HEK293T (cell line): ENCODE measurements around the gene PROX2.

ENCODE experiments used
- CTCF ChIA-PET: fragments of 350-600 bp; formaldehyde crosslinking; extraction: SDS; loops from one replicate; lab custom pipeline; 2021; ENCODE audit warnings: antibody characterized with exemption, inconsistent platforms; lab: Yijun Ruan, JAX
- POLR2A ChIA-PET: fragments of 350-600 bp; formaldehyde crosslinking; extraction: SDS; loops from one replicate; lab custom pipeline; 2020; ENCODE audit warnings: antibody characterized with exemption, inconsistent platforms; lab: Yijun Ruan, JAX
- DNase-seq: peaks from one replicate; pipeline ENCODE4 v3.0.0; 2012; ENCODE audit warnings: mixed read lengths; ENCODE audit errors: extremely low spot score
- ARNT ChIP-seq: fragments of 450-650 bp; IDR thresholded peaks from 2 replicates; pipeline ENCODE4 v1.6.1; 2017; ENCODE audit warnings: mild to moderate bottlenecking
- BHLHE40 ChIP-seq: fragments of 450-650 bp; IDR thresholded peaks from 2 replicates; pipeline ENCODE4 v1.6.1; 2016; ENCODE audit warnings: mild to moderate bottlenecking, moderate library complexity, borderline replicate concordance
- CTBP1 ChIP-seq: fragments of 450-650 bp; IDR thresholded peaks from 2 replicates; pipeline ENCODE4 v1.6.1; 2016; ENCODE audit warnings: borderline replicate concordance
- ELF4 ChIP-seq: fragments of 450-650 bp; IDR thresholded peaks from 2 replicates; pipeline ENCODE4 v1.6.1; 2017; ENCODE audit warnings: antibody characterized with exemption
- FOXA1 ChIP-seq: fragments of 450-650 bp; IDR thresholded peaks from 2 replicates; pipeline ENCODE4 v1.6.1; 2016; ENCODE audit warnings: mild to moderate bottlenecking
- FOXK2 ChIP-seq: fragments of 450-650 bp; IDR thresholded peaks from 2 replicates; pipeline ENCODE4 v1.6.1; 2016; ENCODE audit warnings: mild to moderate bottlenecking
- FOXM1 ChIP-seq: fragments of 450-650 bp; IDR thresholded peaks from 2 replicates; pipeline ENCODE4 v1.6.1; 2017; ENCODE audit warnings: mild to moderate bottlenecking, borderline replicate concordance
- HDGF ChIP-seq: fragments of 450-650 bp; IDR thresholded peaks from 2 replicates; pipeline ENCODE4 v1.6.1; 2017; ENCODE audit warnings: antibody characterized with exemption, borderline replicate concordance
- L3MBTL2 ChIP-seq: fragments of 450-650 bp; conservative IDR thresholded peaks from 2 replicates; pipeline ENCODE4 v1.6.1; 2016; ENCODE audit warnings: mild to moderate bottlenecking
- LEF1 ChIP-seq: fragments of 450-650 bp; IDR thresholded peaks from 2 replicates; pipeline ENCODE4 v1.6.1; 2017; ENCODE audit warnings: mild to moderate bottlenecking, borderline replicate concordance
- NFRKB ChIP-seq: fragments of 450-650 bp; IDR thresholded peaks from 2 replicates; pipeline ENCODE4 v1.6.1; 2016; ENCODE audit warnings: mild to moderate bottlenecking, moderate library complexity
- PKNOX1 ChIP-seq: fragments of 450-650 bp; IDR thresholded peaks from 2 replicates; pipeline ENCODE4 v1.6.1; 2016
- SP1 ChIP-seq: fragments of 450-650 bp; IDR thresholded peaks from 2 replicates; pipeline ENCODE4 v1.6.1; 2017
- SUZ12 ChIP-seq: fragments of 450-650 bp; IDR thresholded peaks from 2 replicates; pipeline ENCODE4 v1.6.1; 2016; ENCODE audit warnings: mild to moderate bottlenecking
- TARDBP ChIP-seq: fragments of 450-650 bp; IDR thresholded peaks from 2 replicates; pipeline ENCODE4 v1.6.1; 2016
- ZNF384 ChIP-seq: fragments of 450-650 bp; IDR thresholded peaks from 2 replicates; pipeline ENCODE4 v1.6.1; 2016

Gene PROX2

DNA sequence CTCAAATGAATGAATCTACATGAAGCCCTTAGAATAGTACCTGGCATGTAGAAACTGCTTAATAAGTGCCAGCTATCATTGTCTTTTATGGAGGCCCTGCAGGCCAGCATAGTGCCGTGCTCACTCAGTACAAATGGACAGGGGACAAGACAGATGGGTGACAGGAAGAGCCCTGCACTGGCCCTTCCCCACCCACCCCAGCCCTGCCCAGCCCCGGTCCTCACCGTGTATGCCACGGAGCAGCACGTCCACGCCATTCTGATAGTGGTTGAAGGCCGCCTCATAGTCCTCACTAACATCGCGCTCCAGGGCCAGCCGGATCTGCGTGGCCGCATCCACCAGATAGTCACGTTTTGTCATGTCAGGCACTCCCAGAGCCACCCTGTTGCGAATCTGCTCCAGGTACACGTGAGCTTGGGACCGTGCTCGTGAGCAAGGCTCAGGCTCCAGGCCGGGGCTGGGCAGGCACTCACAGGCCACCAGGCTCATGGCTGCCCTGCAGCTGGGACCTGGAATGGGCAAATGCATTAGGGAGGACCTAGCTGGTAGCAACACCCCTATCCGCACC lies 45.2 kb upstream of the PROX2 start:
- no peak for TF ChIP-seq L3MBTL2
- TF ChIP-seq LEF1, result no peak
- TF ChIP-seq FOXM1, result no peak
- TF ChIP-seq PKNOX1, result no peak
- TF ChIP-seq FOXA1, result no peak
- no peak for TF ChIP-seq ARNT
- TF ChIP-seq ELF4, result no peak
- TF ChIP-seq ZNF384, result no peak
- TF ChIP-seq TARDBP, result no peak
- TF ChIP-seq BHLHE40, result no peak
- no peak for TF ChIP-seq CTBP1
- no peak for TF ChIP-seq SUZ12
- no peak for TF ChIP-seq HDGF
- no peak for TF ChIP-seq FOXK2
- TF ChIP-seq NFRKB, result no peak
- no peak for TF ChIP-seq SP1
- ChIA-PET CTCF (interaction anchor here (0.8 to 2.9 kb wide), 2 partner anchors 16 to 60 kb away, joined by 4 to 16 read pairs; no protein-coding TSS in a partner anchor), POLR2A (no interaction called here)
- no peak for DNase-seq

DNA sequence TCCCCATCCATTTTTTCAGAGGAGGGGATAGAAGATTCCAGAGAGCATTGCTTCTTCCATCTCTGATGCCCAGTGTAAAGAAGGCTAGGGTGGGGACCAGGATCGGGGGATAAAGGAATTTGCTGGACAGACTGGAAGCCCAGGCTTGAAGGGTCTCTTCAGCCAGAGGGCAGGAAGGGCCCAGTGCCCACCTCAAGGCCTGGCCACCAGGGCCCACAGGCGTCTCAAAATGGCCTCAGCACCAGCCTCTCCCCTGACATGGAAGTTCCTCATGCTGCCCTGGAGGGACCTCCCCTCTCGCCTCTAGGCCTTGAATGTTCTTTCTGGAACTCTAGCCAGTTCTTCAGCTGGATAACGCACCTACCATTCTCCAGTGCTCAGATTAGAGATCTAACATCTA lies 44.3 kb upstream of the PROX2 start:
- no peak for DNase-seq
- ChIA-PET POLR2A (no interaction called here), CTCF (interaction anchor here (0.8 kb wide), 1 partner anchor 15 kb away, joined by 4 read pairs; no protein-coding TSS in a partner anchor)
- TF ChIP-seq CTBP1 (no peak), SUZ12 (no peak), ARNT (no peak), ELF4 (no peak), ZNF384 (no peak), LEF1 (no peak), FOXA1 (no peak), TARDBP (no peak), PKNOX1 (no peak), FOXK2 (no peak), HDGF (no peak), NFRKB (no peak), BHLHE40 (no peak), L3MBTL2 (no peak)

DNA sequence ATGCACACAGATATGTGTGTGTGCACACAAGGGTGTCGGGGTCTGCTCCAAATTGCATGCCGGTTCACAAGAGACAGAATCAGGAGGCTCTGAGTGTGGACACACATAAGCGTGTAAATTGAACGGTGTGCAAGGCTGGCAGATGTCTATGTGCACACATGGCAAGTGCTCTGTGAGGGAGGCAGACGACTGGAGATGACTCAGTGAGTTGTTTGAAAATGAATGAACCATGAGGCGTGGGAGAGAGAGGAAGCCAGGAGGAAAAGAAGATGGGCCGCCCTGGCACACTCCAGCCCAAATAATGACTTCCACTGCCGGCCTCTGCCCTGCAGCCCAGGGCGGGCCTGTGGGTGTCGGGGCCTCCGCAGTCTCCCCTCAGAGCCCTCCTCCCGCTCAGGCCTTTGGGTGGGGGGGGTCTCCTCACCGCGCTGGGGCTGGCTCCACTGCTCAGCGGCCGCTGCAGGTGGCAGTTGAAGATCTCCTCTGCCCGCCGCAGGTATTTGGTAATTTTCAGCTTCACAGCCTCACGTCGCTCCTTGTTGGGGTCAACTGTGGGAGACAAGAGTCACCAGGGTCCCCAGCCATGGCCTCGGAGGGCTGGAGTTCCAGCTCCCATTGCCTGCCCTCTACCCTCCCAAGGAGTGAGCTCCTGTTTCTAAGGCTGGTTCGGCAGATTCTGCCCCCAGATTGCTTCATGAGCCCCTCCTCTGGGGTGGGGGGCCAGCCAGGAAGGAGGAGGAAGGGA lies 43.6 kb upstream of the PROX2 start:
- ChIA-PET CTCF (interaction anchor here (0.6 kb wide), 1 partner anchor 402 kb away, joined by 4 read pairs; no protein-coding TSS in a partner anchor), POLR2A (interaction anchor here (0.7 kb wide), 1 partner anchor 83 kb away, joined by 3 read pairs; the partner anchor contains the start of gene EIF2B2)
- TF ChIP-seq CTBP1 (no peak), NFRKB (no peak), ELF4 (no peak), ARNT (no peak)
- no peak for DNase-seq

- ChIA-PET POLR2A (no interaction called here), CTCF (interaction anchor here (1.1 kb wide), 1 partner anchor 12 kb away, joined by 6 read pairs; no protein-coding TSS in a partner anchor)
- TF ChIP-seq SUZ12 (no peak), LEF1 (no peak), FOXK2 (no peak), BHLHE40 (no peak), FOXA1 (no peak), SP1 (no peak), L3MBTL2 (no peak), PKNOX1 (no peak), NFRKB (no peak), ARNT (no peak), FOXM1 (no peak), ELF4 (no peak), TARDBP (no peak), ZNF384 (no peak), HDGF (no peak), CTBP1 (no peak)
Measured at GRCh38 chr14:74918380-74918779, 42.4 kb upstream of the PROX2 start.

DNA sequence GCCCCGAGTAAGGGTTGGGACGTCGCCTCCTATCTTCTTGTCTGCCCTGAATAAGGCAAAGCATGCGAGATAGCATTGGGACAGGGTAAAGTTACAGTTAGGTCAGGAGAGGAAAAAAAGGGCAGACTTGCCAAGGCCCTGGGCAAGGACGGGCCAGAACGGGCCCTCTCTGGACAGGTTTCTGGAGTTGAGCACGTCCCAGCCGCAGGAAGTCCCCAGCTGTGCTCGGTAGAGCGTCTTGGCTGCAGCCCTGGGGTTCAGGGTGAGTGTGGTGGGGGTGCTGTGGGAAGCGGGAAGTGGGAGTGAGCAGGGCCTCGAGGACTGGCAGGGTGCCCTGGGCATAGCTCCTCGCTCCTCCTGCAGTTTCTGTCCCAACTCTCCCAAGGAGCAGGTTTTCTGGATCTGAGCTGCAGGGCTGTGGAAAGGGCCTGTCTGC lies 41.7 kb upstream of the PROX2 start:
- DNase-seq, result no peak
- TF ChIP-seq ELF4 (no peak), ARNT (no peak), ZNF384 (no peak), TARDBP (no peak), FOXK2 (no peak), LEF1 (no peak), PKNOX1 (no peak), HDGF (no peak), L3MBTL2 (no peak), SUZ12 (no peak), BHLHE40 (no peak)
- POLR2A ChIA-PET, result no interaction called here
- CTCF ChIA-PET, result interaction anchor here (1.1 kb wide), 1 partner anchor 12 kb away, joined by 6 read pairs; no protein-coding TSS in a partner anchor

More at GRCh38 chr14:74918380-74918779, 42.4 kb upstream of the PROX2 start:
- DNase-seq, result no peak
